Thyroid gland (tissue), 4 donors: ENCODE data around the gene TM9SF3.

Experiments
- POLR2A ChIP-seq, 2 donors: fragments of 450-650 bp; IDR thresholded peaks; one replicate each; pipeline ENCODE4 v1.6.1; 2017; ENCODE audit warnings: antibody characterized with exemption in 2 of 2, mild to moderate bottlenecking in 2 of 2, moderate library complexity in 1 of 2
- TF ChIP-seq, protein P1 (sequence below), 6 experiments: fragments of 200-600 bp in 3 of 6; fragments of 450-650 bp in 3 of 6; sonication (generic) in 3 of 6; IDR thresholded peaks; one replicate each; pipeline ENCODE4 v1.5.1; 2016 to 2019; ENCODE audit warnings: antibody characterized with exemption in 6 of 6, mild to moderate bottlenecking in 2 of 6, inconsistent platforms in 1 of 6, moderate library complexity in 1 of 6

DNA sequence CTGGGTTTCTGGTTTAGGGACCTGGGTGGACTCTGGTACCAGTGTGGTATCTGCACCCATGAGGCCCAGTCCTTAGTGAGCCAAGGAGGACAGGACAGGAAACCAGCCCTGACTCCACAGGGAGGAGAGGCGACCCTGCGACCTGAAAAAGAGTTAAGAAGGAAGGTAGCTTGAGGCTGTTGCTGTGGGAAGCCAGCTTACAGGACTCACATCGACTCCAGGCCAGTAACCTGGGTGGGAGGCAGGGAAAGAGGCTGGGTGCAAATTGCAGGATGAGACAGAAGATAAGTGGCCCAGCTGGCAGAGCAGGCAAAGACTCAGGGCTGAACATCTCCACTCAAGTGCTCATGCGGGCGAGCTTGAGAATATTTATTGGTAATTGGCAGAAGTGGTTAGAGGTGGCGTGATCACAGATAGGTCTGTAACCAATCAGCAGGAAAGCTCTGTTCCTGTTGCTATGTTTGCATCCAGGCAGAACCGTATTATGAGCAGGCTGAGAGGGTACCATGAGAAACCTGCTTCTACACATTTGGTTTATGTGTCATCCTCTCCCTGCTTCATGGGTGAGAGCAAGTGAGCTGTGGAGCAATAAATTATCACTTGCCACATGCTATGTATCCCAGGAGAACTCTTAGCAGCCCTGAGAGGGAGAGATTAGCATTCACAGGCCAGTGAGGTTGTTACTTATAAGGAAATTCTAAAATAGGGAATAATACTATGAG, 84.1 kb downstream of the TM9SF3 start:
- no peak for TF ChIP-seq POLR2A (IDR thresholded peaks at IDR 0.05)
- TF ChIP-seq, protein P1, sequence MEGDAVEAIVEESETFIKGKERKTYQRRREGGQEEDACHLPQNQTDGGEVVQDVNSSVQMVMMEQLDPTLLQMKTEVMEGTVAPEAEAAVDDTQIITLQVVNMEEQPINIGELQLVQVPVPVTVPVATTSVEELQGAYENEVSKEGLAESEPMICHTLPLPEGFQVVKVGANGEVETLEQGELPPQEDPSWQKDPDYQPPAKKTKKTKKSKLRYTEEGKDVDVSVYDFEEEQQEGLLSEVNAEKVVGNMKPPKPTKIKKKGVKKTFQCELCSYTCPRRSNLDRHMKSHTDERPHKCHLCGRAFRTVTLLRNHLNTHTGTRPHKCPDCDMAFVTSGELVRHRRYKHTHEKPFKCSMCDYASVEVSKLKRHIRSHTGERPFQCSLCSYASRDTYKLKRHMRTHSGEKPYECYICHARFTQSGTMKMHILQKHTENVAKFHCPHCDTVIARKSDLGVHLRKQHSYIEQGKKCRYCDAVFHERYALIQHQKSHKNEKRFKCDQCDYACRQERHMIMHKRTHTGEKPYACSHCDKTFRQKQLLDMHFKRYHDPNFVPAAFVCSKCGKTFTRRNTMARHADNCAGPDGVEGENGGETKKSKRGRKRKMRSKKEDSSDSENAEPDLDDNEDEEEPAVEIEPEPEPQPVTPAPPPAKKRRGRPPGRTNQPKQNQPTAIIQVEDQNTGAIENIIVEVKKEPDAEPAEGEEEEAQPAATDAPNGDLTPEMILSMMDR (IDR thresholded peaks at IDR 0.05) = no peak
